ENCODE measurements around the gene SYNJ2.
"Not testable (repeated sequence)": the region's sequence is repeated elsewhere in the genome, so short reads cannot be mapped to it uniquely, and the experiment has no call there.

SYNJ2 gene

DNA sequence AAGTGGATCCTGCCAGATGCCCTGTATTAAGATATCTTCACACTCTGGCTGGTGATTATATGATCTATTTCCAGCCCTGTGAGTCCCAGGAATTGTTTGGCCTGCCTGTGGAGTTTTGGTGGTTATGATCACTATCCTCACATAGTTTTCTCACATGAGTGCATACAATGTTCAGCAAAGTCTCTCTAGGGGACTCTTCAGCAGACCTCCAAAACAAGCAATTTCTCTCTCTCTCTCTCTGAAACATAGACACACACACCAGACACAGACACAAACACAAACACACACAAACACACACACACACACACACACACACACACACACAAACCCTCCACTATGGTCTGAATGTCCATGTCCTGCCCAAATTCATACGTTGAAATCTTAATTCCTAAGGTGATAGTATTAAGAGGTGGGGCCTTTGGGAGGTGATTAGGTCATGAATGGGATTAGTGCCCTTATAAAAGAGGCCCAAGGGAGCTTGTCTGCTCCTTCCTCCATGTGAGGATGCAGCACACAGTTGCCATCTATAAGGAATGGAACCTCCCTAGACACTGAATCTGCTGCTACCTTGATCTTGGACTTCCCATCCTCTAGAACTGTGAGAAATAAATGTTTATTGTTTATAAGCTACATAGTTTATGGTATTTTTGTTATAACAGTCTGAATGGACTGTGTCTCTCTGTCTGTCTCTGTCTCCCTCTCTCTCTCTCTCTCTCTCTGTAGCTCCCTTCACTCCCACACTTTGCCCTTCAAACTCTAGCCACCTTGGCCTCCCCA, 22.0 kb upstream of the SYNJ2 start:
- no peak for DNase-seq

DNA sequence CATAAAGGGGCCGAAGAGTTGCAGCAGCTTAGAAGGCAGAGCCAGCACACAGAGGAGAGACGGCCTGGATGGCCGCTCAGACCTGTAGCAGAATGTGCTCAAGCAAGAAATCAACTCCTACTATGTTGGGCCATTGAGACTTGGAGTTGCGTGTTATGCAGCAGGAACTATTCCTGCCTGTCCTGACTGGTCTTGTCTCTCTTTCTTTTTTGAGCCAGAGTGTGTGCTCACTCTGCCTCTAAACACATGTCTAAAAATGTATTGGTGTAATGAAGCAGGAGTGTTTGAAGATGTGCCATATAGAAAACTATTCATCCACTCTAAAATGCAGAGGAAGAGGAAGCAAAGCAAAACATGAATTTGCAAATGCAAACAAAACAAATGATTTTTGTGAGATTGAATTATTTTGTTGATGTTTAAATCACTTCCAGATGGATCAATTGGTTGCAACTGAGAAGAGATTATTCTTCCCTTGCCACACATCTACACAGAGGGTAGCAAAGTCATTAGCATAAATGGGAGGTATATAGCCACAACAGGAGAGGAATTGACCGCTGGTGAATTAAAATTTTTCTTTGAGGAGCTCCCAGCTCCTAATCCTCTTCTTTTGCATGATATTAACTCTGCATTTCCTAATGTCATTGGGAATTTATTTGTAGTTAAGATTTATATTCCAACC, 20.4 kb upstream of the SYNJ2 start:
- no peak for DNase-seq

DNA sequence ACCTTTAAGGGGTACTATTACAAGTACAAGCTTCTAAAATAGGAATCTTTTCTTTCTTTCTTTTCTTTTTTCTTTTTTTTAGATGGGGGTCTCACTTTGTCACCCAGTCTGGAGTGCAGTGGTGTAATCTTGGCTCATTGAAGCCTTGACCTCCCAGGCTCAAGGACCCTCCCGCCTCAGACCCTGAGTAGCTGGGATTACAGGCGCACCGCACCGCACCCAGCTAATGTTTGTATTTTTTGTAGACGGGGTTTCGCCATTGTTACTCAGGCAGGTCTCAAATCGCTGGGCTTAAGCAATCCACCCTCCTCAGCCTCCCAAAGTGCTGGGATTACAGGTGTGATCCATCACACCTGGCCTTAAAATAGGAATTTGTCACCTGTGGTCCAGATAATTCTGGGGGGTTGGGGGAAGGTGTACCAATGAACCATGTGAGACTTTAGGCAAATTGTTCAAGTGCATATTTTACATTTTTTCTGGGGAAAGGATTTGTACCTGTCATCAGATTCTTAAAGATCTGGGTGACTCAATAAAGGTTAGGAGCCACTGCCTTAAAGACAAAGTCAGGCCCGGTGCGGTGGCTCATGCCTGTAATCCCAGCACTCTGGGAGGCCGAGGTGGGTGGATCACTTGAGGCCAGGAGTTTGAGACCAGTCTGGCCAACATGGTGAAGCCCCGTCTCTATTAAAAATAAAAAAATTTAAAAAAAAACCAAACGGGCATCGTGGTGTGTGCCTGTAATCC, 19.7 kb upstream of the SYNJ2 start:
- DNase-seq: no peak

DNA sequence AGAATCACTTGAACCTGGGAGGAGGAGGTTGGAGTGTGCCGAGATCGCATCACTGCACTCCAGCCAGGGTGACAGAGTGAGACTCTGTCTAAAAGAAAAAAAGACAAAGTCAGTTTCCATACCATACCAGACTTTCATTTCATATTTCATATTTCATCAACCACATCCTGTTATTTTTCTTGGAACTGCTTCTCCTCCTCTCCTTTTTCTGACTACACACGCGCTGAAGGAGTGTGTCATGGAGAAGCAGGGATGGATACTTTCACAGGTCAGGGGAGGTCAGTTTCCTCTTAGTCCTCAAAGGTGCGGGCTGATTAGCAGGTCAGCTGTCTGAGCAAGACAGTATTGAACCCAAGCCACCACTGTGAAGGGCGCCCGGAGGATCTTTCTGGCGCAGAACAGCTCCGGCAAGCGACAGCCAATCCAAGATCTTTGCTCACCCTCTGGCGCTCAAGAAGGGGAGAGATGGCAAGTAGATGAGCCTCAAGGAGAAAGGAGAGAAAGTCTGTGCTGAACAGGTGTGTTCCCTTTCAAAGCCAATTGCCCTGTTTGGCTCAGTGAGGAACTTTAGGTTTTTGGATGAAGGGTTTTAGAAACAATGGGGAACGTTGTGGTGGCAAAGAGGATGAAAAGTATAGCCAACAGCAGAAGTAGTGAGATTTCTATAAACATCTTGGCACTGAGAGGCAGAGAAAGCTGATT, 18.9 kb upstream of the SYNJ2 start:
- DNase-seq: no peak

DNA sequence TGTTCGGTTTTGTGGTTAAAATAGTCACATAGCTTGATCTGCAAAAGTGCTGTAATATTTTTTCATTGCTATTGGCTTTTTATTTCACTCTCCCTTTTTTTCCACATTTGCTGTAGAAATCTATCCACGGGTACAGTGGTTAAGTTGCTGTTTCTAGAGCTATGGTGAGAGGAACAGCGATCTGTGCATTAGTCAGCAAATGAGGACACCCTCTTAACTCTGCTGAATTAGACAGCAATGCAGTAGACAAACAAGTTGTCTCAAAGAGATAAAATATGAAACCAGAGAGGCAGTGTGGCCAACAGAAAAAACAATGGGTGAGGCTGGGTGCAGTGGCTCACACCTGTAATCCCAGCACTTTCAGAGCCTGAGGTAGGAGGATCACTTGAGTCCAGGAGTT, 17.6 kb upstream of the SYNJ2 start:
- DNase-seq: no peak

DNA sequence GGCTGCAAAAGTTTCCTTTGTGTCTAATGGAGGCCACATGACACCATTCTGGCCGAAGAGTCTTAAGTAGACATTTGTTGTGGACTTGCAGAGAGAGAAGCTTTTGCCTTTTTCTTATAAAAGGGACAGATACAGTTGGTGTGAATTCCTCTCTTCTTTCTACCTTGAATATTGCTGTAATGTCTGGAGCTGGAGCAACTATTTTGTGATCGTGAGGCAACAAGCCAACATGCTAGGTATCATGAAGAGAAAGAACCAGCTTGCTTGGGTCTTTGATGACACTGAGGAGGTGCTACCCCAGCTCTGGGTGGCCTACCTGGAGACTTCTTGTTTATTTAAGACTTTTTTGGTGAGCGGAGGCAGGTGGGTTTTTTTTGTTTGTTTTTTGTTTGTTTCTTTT, 16.3 kb upstream of the SYNJ2 start:
- DNase-seq: no peak

DNA sequence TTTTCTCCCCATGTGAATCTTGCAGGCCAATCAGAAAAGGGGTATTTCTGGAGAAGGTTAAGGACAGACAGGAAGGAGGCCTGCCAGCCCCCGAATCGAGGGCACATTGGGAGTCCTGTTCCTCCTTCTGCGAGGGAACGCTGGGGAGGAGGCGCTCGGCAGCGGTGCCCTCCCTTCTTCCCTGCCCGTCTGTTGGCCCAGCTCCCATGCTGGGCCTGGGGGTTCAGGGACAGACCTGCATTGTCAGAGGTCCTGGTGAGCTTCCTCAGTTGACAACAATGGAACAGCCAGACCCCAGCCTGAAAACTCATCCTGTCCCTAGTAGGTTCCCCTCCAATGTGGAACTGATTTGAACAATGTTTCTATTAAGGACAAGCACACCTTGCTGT, 15.1 kb upstream of the SYNJ2 start:
- DNase-seq: no peak

DNA sequence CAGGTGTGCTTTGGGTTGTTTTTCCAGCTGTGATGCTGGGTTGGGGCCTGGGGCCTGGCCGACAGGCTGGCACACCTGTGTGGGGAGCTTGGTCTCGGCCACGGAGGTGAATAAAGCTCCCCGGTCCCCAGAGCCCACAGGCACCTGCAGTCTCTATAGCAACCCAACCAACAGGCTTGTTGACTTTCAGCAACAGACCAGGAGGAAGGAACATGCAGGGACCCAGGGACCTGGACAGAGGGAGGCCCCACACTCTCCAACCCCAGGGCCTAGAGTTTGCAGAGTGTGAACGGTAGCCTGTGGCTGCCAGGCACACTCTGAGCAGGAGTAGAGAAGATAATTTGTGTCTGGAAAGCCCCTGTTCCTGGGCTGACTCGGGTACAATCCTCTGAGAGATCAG, 14.6 kb upstream of the SYNJ2 start:
- no peak for DNase-seq

DNA sequence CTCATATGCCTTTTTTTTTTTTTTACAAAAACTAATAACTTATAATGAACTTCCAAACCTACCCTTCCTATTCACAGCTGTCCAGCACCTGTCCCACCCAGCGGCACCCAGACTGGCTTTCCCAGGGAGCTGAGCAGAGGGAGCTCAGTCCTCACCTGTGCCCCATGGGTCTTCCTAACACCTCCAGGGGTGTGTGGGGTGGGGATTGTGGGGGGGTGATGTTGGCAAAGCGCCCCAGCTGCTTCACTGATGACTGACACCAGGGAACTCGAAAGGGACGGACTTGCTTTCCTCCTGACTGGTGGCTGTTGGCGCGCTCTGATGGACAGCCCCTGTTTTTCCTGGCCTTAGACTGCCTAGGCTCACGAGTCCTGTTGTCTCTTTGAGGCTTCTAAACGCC, 14.2 kb upstream of the SYNJ2 start:
- no peak for DNase-seq

DNA sequence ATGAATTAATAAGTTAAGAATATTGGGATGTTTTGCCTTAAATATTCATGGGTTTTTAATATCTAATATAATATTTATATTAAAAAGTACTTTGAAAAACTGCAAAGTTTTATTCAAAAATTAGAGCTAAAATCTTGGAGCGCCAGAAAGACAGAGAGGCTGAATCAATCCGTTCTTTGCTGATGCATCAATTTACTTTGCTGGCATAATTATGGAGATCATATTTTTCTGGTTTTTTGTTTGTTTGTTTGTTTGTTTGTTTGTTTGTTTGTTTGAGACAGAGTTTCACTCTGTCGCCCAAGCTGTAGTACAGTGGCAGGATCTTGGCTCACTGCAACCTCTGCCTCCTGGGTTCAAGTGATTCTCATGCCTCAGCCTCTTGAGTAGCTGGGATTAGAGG, 9.5 kb upstream of the SYNJ2 start:
- DNase-seq: not testable (repeated sequence)

DNA sequence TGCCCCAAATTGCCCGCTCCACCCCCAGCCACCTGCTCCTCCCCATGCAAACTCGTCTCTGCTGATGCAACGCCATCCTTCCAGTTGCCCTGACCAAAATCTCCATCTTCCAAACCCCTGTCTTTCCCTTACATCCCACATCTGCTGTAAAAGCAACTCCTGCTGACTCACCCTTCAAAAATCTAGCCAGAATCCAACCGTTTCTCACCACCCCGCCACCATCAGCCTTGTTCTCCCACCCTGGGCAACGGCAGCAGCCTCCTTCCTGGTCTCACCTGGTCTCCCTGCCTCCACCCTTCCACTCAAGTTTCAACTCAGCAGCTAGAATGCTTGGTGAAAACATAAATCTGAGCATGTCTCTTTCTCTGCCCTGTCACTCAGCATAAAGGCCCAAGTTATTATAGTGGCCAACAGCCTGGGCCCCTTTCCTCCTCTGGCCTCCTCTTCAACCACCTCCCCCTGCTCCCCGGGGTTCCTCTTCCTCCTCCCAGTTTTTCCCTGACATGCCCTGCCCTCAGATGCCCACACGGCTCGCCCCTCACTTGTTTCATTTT, 7.2 kb upstream of the SYNJ2 start:
- DNase-seq: no peak

DNA sequence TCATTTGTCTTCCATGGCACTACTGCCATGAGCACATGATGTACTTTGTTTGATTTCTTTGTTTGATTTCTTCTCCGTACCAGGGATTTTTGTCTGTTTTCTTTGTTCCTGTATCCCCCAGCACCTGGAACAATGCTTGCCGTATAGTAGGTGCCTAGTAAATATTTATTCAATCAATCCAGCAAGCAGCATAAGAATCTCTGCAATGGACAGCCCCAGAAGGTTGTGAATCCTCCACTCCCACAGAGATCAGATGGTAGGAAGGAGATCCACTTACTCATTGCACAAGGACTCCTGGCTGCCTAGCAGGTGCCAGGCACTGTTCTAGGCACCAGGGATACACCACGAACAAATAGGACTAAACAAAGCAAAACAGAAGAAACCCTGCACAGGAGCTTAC, 6.7 kb upstream of the SYNJ2 start:
- DNase-seq: no peak

DNA sequence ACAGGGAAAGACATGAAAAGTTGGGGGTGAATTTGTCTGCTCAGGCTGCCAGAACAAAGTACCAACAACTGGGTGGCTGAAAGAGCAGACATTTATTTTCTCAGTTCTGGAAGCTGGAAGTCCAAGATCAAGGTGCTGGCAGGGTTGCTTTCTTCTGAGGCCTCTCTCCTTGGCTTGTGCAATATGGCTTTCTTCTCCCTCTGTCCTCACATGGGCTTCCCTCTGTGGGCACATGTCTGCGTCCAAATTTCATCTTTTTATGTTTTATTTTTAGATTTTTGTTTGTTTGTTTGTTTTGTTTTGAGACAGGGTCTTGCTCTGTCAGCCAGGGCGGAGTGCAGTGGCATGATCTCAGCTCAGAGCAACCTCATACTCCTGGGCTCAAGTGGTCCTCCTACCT, 6.2 kb upstream of the SYNJ2 start:
- no peak for DNase-seq

DNA sequence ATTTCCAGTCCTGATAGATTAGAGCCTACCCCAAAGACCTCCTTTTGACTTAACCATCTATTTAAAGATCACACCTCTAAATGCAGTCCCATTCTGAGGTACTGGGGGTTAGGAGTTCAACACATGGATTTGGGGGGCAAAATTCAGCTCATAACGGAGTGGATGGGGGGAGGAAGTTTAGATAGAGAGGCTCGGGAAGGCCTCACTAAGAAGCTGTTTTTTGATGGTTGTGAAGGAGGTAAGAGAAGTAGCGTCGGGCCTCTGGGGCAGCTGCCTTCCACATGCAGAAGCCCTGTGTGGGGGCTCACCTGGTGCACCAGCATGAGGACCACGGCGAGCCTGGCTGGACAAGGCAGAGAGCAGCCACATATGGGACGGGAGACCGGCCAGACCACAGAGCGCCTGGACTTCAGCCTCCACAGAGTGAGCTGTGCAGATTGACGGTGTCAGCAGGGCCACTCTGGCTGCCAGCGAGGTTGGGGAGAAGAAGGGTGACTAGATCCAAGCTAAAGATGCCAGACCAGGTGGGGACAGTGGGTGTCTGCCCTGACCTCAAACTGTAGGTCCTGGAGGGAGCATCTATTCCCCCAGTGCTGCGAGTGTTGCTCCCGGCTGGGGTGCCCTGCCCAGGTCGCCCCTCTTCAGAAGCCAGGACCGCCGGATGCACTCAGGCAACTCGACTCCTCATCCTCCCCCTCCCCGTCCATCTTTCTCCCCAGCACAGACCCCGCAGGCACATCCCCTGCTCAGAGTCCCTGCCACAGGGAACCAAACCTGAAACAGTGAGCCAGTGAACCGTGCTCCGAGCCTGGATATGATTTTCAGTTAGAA, 5.1 kb upstream of the SYNJ2 start:
- DNase-seq: no peak

DNA sequence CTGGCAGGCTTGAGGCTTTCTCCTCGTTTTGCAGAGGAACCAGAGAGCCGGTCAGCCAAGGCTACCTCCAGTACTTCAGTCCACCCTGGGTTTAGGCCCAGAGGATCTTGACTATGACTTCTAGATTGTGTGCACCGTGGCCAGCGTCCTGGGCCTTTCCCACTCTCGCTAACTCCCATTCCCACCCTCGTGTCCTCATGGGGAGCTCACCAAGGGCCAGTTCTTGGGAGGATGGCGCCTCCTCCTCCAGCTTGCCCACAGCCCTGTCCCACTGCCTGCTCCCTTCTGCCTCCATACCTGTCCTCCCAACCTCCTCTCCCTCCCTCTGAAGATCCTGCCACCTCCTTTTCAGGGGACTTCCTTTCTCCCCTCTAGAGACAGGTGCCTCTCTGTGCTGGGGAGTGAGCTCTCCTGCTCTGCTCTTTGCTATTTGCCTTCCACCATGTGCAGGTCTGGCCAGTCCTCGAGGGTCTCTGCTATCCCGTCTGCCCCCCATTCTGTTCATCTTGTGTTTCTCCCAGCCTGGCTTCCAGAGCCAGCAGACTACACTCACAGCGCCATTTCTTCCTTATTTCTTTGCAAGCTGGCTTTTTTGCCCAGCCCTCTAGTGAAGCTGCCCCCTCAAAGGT, 4.4 kb upstream of the SYNJ2 start:
- no peak for DNase-seq

DNA sequence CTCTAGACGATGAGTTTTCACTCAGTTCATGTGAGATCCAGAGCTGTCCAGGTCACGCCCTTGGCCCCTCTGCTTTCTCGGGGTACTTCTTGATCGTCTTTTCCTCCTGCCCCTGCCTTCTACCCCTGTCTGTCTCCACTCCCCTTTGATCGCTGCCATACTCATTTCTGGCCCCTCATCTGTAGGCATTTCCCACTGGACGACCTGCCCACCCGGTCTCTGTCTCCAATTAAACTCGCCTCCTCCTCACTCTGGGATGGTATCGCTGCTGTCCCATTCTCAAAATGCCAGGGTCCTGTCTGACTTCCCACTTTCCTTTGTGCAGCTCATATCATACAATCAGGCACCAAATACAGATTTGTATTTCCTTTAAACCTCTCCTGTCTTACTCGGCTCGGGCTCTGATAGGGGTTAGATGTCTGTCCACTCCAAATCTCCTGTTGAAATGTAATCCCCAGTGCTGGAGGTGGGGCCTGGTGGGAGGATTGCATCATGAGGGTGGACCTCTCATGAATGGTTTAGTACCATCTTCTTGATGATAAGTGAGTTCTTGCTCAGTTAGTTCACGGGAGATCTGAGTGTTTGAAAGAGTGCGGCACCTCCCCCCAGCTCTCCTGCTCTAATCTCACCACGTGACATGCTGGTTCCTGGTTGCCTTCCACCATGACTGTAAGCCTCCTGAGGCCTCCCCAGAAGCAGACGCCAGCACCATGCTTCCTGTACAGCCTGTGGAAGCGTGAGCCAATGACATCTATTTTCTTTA, 3.5 kb upstream of the SYNJ2 start:
- DNase-seq: no peak

DNA sequence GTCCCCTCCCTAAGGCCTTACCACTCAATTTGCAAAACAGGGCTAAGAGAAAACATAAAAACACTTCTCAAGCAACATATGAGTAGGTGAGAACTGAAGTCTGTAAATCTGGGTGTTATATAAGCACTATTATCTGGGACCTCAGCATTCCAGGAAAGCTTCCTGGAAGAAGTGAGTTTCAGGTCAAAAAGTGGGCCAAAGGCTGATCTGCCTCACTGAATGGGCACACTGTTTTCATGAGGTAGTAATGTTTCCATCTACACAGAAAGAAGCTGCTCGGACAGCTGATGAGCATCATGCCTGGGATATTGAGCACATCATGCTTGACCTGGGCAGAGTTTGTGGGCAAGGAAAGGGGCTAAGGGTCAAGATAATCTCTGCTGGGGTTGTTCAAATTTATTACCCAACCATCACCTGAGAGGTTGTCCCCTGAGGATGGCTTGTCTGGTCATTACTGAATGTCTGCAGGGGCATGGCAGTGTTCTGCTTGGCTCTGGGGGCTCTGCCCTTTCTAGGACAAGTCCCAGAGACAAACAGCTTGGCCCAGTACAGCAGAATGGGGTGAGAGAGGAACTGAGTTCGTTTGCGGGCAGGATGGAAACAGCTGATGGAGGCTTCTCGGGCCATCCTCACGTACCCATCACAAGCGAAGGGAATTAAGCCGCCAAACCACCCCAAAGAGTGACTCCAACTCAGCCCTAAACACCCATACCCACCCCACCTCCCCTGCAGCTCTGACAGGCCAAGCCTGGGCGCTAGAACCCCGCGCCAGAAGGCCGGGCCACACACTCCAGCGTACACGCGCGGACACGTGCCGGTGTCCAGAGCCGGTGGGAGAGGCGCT, 1.2 kb upstream of the SYNJ2 start:
- no peak for DNase-seq

DNA sequence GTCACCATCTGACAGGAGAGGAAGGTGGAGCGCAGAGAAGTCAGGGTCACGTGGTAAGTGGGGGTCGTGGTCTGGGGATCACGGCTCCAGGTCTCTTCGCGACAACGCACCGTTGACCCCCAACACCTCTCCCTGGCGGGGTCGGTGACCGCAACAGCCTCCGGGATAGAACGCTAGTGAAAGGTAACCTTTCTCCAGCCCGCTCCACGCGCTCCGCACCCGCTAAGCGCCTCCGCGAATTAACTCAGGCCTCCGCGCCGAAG, 600 bp upstream of the SYNJ2 start:
- DNase-seq: no peak

DNA sequence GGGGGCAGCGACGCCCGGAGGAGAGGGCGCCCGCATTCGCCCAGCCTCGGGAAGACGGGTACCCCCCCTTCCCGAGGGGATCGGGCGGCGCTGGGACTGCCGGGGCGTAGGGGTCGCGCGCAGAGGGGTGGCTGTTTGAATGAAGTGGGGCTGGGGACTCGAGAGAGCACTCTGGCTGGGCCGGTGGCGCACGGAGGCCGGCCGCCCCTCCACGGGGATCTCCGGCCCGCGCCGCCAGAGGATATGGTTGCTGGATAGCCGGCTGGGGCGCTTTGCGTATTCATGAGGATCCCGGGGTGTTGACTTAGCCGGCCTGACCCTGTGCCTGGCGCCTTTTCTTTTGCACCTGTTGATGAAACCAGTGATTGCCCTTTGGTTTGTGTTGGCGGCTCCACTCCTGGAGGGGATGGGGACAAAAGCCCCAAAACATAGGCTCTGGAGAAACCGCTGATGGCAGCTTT, 469 bp downstream of the SYNJ2 start:
- no peak for DNase-seq
